IMR-90 (cell line): ENCODE data around the gene ROBO2. TPM values are rescaled to one million over a fixed set of nuclear protein-coding genes. Genes with fewer than 3 reads are reported as not detected.

Source experiments
- ATAC-seq: fragments of 200-7000 bp; cut with Tn5 transposase; 2 replicates; pipeline ENCODE4 v1.9.1; 2020; ENCODE audit warnings: low read depth, mild to moderate bottlenecking, moderate library complexity
- BruUV-seq: library from RNA; stranded (reverse); fragments of 400-500 nt; replicated peaks from 2 replicates; lab custom pipeline; 2021; lab: Mats Ljungman, UMichigan
- CTCF ChIA-PET: fragments of 300-600 bp; formaldehyde crosslinking; extraction: SDS; loops from one replicate; lab custom pipeline; 2021; ENCODE audit warnings: antibody characterized with exemption; lab: Yijun Ruan, JAX
- POLR2A ChIA-PET: fragments of 300-600 bp; sonication (Branson Sonifier 250); formaldehyde crosslinking; loops from one replicate; lab custom pipeline; 2022; ENCODE audit warnings: antibody characterized with exemption; ENCODE audit not compliant: unreplicated experiment; lab: Charles Lee
- DNase-seq: peaks from one replicate; pipeline ENCODE4 v3.0.0; 2013
- H2AFZ ChIP-seq: replicated peaks from 2 replicates; pipeline ENCODE3; 2013; ENCODE audit warnings: low read length, mild to moderate bottlenecking; ENCODE audit not compliant: poor library complexity
- H2AK5ac ChIP-seq: 2 replicates; pipeline ENCODE4 v1.6.1; 2013; ENCODE audit warnings: low read depth, low read length, inconsistent platforms
- H2AK9ac ChIP-seq: replicated peaks from 2 replicates; pipeline ENCODE3; 2013; ENCODE audit warnings: mild to moderate bottlenecking, low read depth, low read length, moderate library complexity; ENCODE audit not compliant: poor library complexity
- H2BK120ac ChIP-seq: 2 replicates; pipeline ENCODE4 v1.6.1; 2013; ENCODE audit warnings: low read depth, low read length, inconsistent platforms
- H2BK15ac ChIP-seq: 3 replicates; pipeline ENCODE4 v1.6.1; 2013; ENCODE audit warnings: low read depth, low read length, inconsistent platforms
- H2BK20ac ChIP-seq: 2 replicates; pipeline ENCODE4 v1.6.1; 2013; ENCODE audit warnings: low read depth, mild to moderate bottlenecking, inconsistent platforms, low read length, moderate library complexity
- H2BK5ac ChIP-seq: 2 replicates; pipeline ENCODE4 v1.6.1; 2013; ENCODE audit warnings: mild to moderate bottlenecking, low read depth, low read length, inconsistent platforms; ENCODE audit not compliant: poor library complexity, severe bottlenecking
- H3K14ac ChIP-seq: replicated peaks from 2 replicates; pipeline ENCODE4 v1.6.1; 2013; ENCODE audit warnings: low read depth, low read length, inconsistent platforms
- H3K18ac ChIP-seq: 2 replicates; pipeline ENCODE4 v1.6.1; 2013; ENCODE audit warnings: low read depth, low read length, control low read depth
- H3K23ac ChIP-seq: 2 replicates; pipeline ENCODE4 v1.6.1; 2013; ENCODE audit warnings: low read depth, low read length, inconsistent platforms
- H3K27ac ChIP-seq: 2 replicates; pipeline ENCODE4 v1.5.1; 2013; ENCODE audit warnings: mild to moderate bottlenecking, control low read depth, low read length; ENCODE audit not compliant: insufficient read depth
- H3K27me3 ChIP-seq: 2 replicates; pipeline ENCODE4 v1.6.1; 2013; ENCODE audit warnings: low read length; ENCODE audit not compliant: control insufficient read depth, insufficient read depth
- H3K36me3 ChIP-seq: 2 replicates; pipeline ENCODE4 v1.6.1; 2013; ENCODE audit warnings: low read length, mixed read lengths; ENCODE audit not compliant: control insufficient read depth, insufficient read depth
- H3K4ac ChIP-seq: 2 replicates; pipeline ENCODE4 v1.6.1; 2013; ENCODE audit warnings: low read depth, low read length, inconsistent platforms
- H3K4me1 ChIP-seq: 2 replicates; pipeline ENCODE4 v1.6.1; 2013; ENCODE audit warnings: low read length, mixed read lengths; ENCODE audit not compliant: control insufficient read depth, insufficient read depth
- H3K4me2 ChIP-seq: 2 replicates; pipeline ENCODE4 v1.6.1; 2013; ENCODE audit warnings: low read depth, mild to moderate bottlenecking, control low read depth, low read length, moderate library complexity
- H3K4me3 ChIP-seq: 2 replicates; pipeline ENCODE4 v1.5.1; 2013; ENCODE audit warnings: low read depth, mild to moderate bottlenecking, control low read depth, low read length, moderate library complexity; ENCODE audit not compliant: insufficient read depth
- H3K56ac ChIP-seq: 2 replicates; pipeline ENCODE4 v1.6.1; 2013; ENCODE audit warnings: low read length, inconsistent platforms; ENCODE audit not compliant: insufficient read depth; ENCODE audit errors: extremely low read depth
- H3K79me1 ChIP-seq, 2 experiments: 2 replicates each; pipeline ENCODE4 v1.6.1; 2013; ENCODE audit warnings: low read length in 2 of 2, inconsistent platforms in 1 of 2, low read depth in 1 of 2
- H3K9ac ChIP-seq: 2 replicates; pipeline ENCODE4 v1.6.1; 2013; ENCODE audit warnings: low read depth, low read length, control low read depth
- H3K9me1 ChIP-seq: 2 replicates; pipeline ENCODE4 v1.6.1; 2013; ENCODE audit warnings: low read length, inconsistent platforms; ENCODE audit not compliant: insufficient read depth
- H3K9me3 ChIP-seq: 2 replicates; pipeline ENCODE4 v1.6.1; 2013; ENCODE audit warnings: low read length; ENCODE audit not compliant: control insufficient read depth, insufficient read depth
- H4K20me1 ChIP-seq: 2 replicates; pipeline ENCODE4 v1.6.1; 2013; ENCODE audit warnings: low read length, inconsistent platforms; ENCODE audit not compliant: insufficient read depth
- H4K5ac ChIP-seq: 2 replicates; pipeline ENCODE4 v1.6.1; 2013; ENCODE audit warnings: mild to moderate bottlenecking, low read depth, low read length, control low read depth
- H4K8ac ChIP-seq, 2 experiments: 2 replicates each; pipeline ENCODE4 v1.6.1; 2013; ENCODE audit warnings: low read depth in 2 of 2, low read length in 2 of 2, control low read depth in 1 of 2, inconsistent platforms in 1 of 2
- H4K91ac ChIP-seq: 2 replicates; pipeline ENCODE4 v1.6.1; 2013; ENCODE audit warnings: low read depth, low read length, inconsistent platforms; ENCODE audit not compliant: insufficient read depth
- MAZ ChIP-seq: IDR thresholded peaks from 2 replicates; pipeline ENCODE4 v1.6.1; 2012; ENCODE audit warnings: low read depth, mild to moderate bottlenecking, low read length, improper control_type of control experiment, moderate library complexity, borderline replicate concordance
- MXI1 ChIP-seq: IDR thresholded peaks from 2 replicates; pipeline ENCODE4 v1.6.1; 2012; ENCODE audit warnings: low read depth, mild to moderate bottlenecking, low read length, moderate library complexity, borderline replicate concordance
- NFE2L2 ChIP-seq: fragments of 150-350 bp; IDR thresholded peaks from 2 replicates; pipeline ENCODE4 v1.6.1; 2016; ENCODE audit warnings: low read depth, mild to moderate bottlenecking, low read length
- RAD21 ChIP-seq: IDR thresholded peaks from 2 replicates; pipeline ENCODE4 v1.6.1; 2012; ENCODE audit warnings: low read length, improper control_type of control experiment
- WGBS, 2 experiments: methylation state at CpG; one replicate each; pipeline versions ENCODE4 v1.1.5 to v1.1.7; 2013; ENCODE audit warnings: missing lambda C conversion rate in 2 of 2; ENCODE audit not compliant: insufficient read length in 1 of 2; ENCODE audit errors: extremely low coverage in 2 of 2; 5-methylcytosine and 5-hydroxymethylcytosine counted together
- dilution Hi-C: fragments of 300-500 bp; cut with HindIII; formaldehyde crosslinking; loops from one replicate; pipeline ENCODE4 v1.14.3; 2018; ENCODE audit warnings: low sequenced_read_pairs; ENCODE audit not compliant: unreplicated experiment
- in situ Hi-C: fragments of 300-500 bp; cut with MboI; formaldehyde crosslinking; loops from 3 replicates; pipeline ENCODE4 v1.14.3; 2019; ENCODE audit warnings: low sequenced_read_pairs, inconsistent platforms, mixed read lengths
- intact Hi-C: fragments of 100-400 bp; cut with micrococcal nuclease; formaldehyde crosslinking; loops from 2 replicates; pipeline ENCODE4 v1.10.0; 2022
- polyA plus RNA-seq, 3 experiments: library from polyadenylated mRNA; depleted of rRNA; stranded (reverse); fragments of >200 nt; gene quantifications; 2 replicates each; pipeline ENCODE4 v1.2.3, GENCODE V29; 2012; ENCODE audit warnings: low replicate concordance in 1 of 3
- total RNA-seq: library from RNA; depleted of rRNA; stranded (reverse); fragments of >200 nt; gene quantifications from 2 replicates; pipeline ENCODE4 v1.2.3, GENCODE V29; 2012

ROBO2 gene
- total and polyA plus RNA-seq, 2 of the 4 experiments (the other 2 are of a cell fraction) = 9.3 to 14.5 TPM

DNA sequence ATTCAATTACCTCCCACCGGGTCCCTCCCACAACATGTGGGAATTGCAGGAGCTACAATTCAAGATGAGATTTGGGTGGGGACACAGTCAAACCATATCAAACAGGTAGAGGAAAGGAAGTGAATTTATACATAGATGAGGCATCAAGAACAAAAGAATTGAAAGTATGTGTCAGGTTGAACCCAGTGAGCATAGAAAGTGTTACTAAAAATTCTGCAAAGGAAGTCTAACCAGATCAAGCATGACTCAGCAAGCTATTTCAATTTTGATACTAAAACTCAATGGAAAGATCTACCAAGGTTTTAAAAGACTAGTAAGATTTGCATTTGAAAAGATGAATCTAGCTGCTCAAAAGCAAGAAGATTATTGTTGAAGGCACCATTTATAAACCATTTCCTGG, 323.0 kb downstream of the ROBO2 start:
- no peak overlapping the region for H3K4me3 ChIP-seq
- no peak overlapping the region for H3K56ac ChIP-seq
- H3K18ac ChIP-seq = no peak overlapping the region
- no peak overlapping the region for H2AK5ac ChIP-seq
- no peak overlapping the region for H3K14ac ChIP-seq
- H3K36me3 ChIP-seq = no peaks in the 10 kb centered on the region
- H4K91ac ChIP-seq = no peak overlapping the region
- in situ Hi-C loops = no loop called here
- no peak overlapping the region for H3K23ac ChIP-seq
- intact Hi-C loops = no loop called here
- no peak for TF ChIP-seq MAZ
- no peak for TF ChIP-seq MXI1
- no peak for TF ChIP-seq RAD21
- TF ChIP-seq NFE2L2 = no peak
- no peaks in the 10 kb centered on the region for H3K9me3 ChIP-seq
- CTCF ChIA-PET = no interaction called here
- H4K20me1 ChIP-seq = no peaks in the 10 kb centered on the region
- no peak overlapping the region for H3K9ac ChIP-seq
- H3K4ac ChIP-seq = no peak overlapping the region
- H2BK5ac ChIP-seq = no peak overlapping the region
- H3K27me3 ChIP-seq = no peaks in the 10 kb centered on the region
- no peak overlapping the region for H2BK15ac ChIP-seq
- H3K4me2 ChIP-seq = no peak overlapping the region
- H2BK20ac ChIP-seq = no peak overlapping the region
- no peaks in the 10 kb centered on the region for H3K79me1 ChIP-seq
- dilution Hi-C loops = no loop called here
- POLR2A ChIA-PET = no interaction called here
- H2AFZ ChIP-seq = no peak overlapping the region
- H4K5ac ChIP-seq = no peak overlapping the region
- DNase-seq (no peak), ATAC-seq (no peak)
- H3K27ac ChIP-seq = no peak overlapping the region
- H2BK120ac ChIP-seq = no peak overlapping the region
- no CpG with 5 or more reads among the region's 1 CpG for WGBS, 2 experiments
- H3K4me1 ChIP-seq = no peaks in the 10 kb centered on the region
- H2AK9ac ChIP-seq = no peak overlapping the region
- no TSS peak for BruUV-seq
- no peaks in the 10 kb centered on the region for H3K9me1 ChIP-seq
- H4K8ac ChIP-seq = no peak overlapping the region
